ENCODE results near the gene FLT1. TPM values are rescaled to one million over a fixed set of nuclear protein-coding genes. Genes with fewer than 3 reads are reported as not detected.

Gene FLT1
- total and polyA plus RNA-seq, 2 donors, result 4.3 to 5.5 TPM

- no peak for DNase-seq (ENCODE audit: low read depth in 6 of 9, low spot score in 9 of 9)
- Histone ChIP-seq H3K27me3 (ENCODE audit: control insufficient read depth in 2 of 2, insufficient read depth in 1 of 2, low read length in 1 of 2) (no peaks in the 10 kb centered on the region), H3K27ac (ENCODE audit: low read depth in 1 of 2, low read length in 1 of 2) (no peak overlapping the region), H3K4me3 (ENCODE audit: low read length in 2 of 2) (no peak overlapping the region), H3K9me3 (ENCODE audit: control insufficient read depth in 2 of 2, insufficient read depth in 1 of 2, low read length in 1 of 2) (no peaks in the 10 kb centered on the region), H3K4me1 (ENCODE audit: control insufficient read depth in 2 of 2, insufficient read depth in 2 of 2, low read length in 2 of 2) (no peaks in the 10 kb centered on the region), H3K36me3 (ENCODE audit: control insufficient read depth in 2 of 2, insufficient read depth in 2 of 2, low read length in 1 of 2) (no peaks in the 10 kb centered on the region)
- WGBS, result 97% methylated on average over 2 of the region's 2 CpGs
Observed at GRCh38 chr13:28333204-28333881, 161.6 kb downstream of the FLT1 start.

GRCh38 chr13:28329395-28330158, 165.4 kb downstream of the FLT1 start:
- Histone ChIP-seq H3K27me3 (ENCODE audit: control insufficient read depth in 2 of 2, insufficient read depth in 1 of 2, low read length in 1 of 2) (no peaks in the 10 kb centered on the region), H3K4me1 (ENCODE audit: control insufficient read depth in 2 of 2, insufficient read depth in 2 of 2, low read length in 2 of 2) (no peaks in the 10 kb centered on the region), H3K27ac (ENCODE audit: low read depth in 1 of 2, low read length in 1 of 2) (no peak overlapping the region), H3K4me3 (ENCODE audit: low read length in 2 of 2) (no peak overlapping the region), H3K9me3 (ENCODE audit: control insufficient read depth in 2 of 2, insufficient read depth in 1 of 2, low read length in 1 of 2) (no peaks in the 10 kb centered on the region), H3K36me3 (ENCODE audit: control insufficient read depth in 2 of 2, insufficient read depth in 2 of 2, low read length in 1 of 2) (no peaks in the 10 kb centered on the region)
- no peak for DNase-seq (ENCODE audit: low read depth in 6 of 9, low spot score in 9 of 9)
- 91% methylated on average over 17 of the region's 17 CpGs for WGBS

- Histone ChIP-seq H3K4me1 (ENCODE audit: control insufficient read depth in 2 of 2, insufficient read depth in 2 of 2, low read length in 2 of 2) (no peaks in the 10 kb centered on the region), H3K9me3 (ENCODE audit: control insufficient read depth in 2 of 2, insufficient read depth in 1 of 2, low read length in 1 of 2) (no peaks in the 10 kb centered on the region), H3K4me3 (ENCODE audit: low read length in 2 of 2) (no peak overlapping the region), H3K36me3 (ENCODE audit: control insufficient read depth in 2 of 2, insufficient read depth in 2 of 2, low read length in 1 of 2) (no peaks in the 10 kb centered on the region), H3K27ac (ENCODE audit: low read depth in 1 of 2, low read length in 1 of 2) (no peak overlapping the region), H3K27me3 (ENCODE audit: control insufficient read depth in 2 of 2, insufficient read depth in 1 of 2, low read length in 1 of 2) (no peaks in the 10 kb centered on the region)
- WGBS, result 96% methylated on average over 8 of the region's 8 CpGs
- DNase-seq (ENCODE audit: low read depth in 6 of 9, low spot score in 9 of 9), result no peak
Observed at GRCh38 chr13:28328271-28328607, 166.7 kb downstream of the FLT1 start.

- Histone ChIP-seq H3K4me1 (ENCODE audit: control insufficient read depth in 2 of 2, insufficient read depth in 2 of 2, low read length in 2 of 2) (no peaks in the 10 kb centered on the region), H3K27ac (ENCODE audit: low read depth in 1 of 2, low read length in 1 of 2) (no peak overlapping the region), H3K36me3 (ENCODE audit: control insufficient read depth in 2 of 2, insufficient read depth in 2 of 2, low read length in 1 of 2) (no peaks in the 10 kb centered on the region), H3K4me3 (ENCODE audit: low read length in 2 of 2) (no peak overlapping the region), H3K27me3 (ENCODE audit: control insufficient read depth in 2 of 2, insufficient read depth in 1 of 2, low read length in 1 of 2) (no peaks in the 10 kb centered on the region), H3K9me3 (ENCODE audit: control insufficient read depth in 2 of 2, insufficient read depth in 1 of 2, low read length in 1 of 2) (no peaks in the 10 kb centered on the region)
- 98% methylated on average over 14 of the region's 14 CpGs for WGBS
- DNase-seq (ENCODE audit: low read depth in 6 of 9, low spot score in 9 of 9), result no peak
Observed at GRCh38 chr13:28327373-28328270, 167.3 kb downstream of the FLT1 start.

GRCh38 chr13:28326056-28326455, 168.9 kb downstream of the FLT1 start:
- Histone ChIP-seq H3K4me1 (ENCODE audit: control insufficient read depth in 2 of 2, insufficient read depth in 2 of 2, low read length in 2 of 2) (no peaks in the 10 kb centered on the region), H3K4me3 (ENCODE audit: low read length in 2 of 2) (no peak overlapping the region), H3K9me3 (ENCODE audit: control insufficient read depth in 2 of 2, insufficient read depth in 1 of 2, low read length in 1 of 2) (no peaks in the 10 kb centered on the region), H3K36me3 (ENCODE audit: control insufficient read depth in 2 of 2, insufficient read depth in 2 of 2, low read length in 1 of 2) (no peaks in the 10 kb centered on the region), H3K27me3 (ENCODE audit: control insufficient read depth in 2 of 2, insufficient read depth in 1 of 2, low read length in 1 of 2) (no peaks in the 10 kb centered on the region), H3K27ac (ENCODE audit: low read depth in 1 of 2, low read length in 1 of 2) (no peak overlapping the region)
- DNase-seq (ENCODE audit: low read depth in 6 of 9, low spot score in 9 of 9), result no peak
- 89% methylated on average over 2 of the region's 2 CpGs for WGBS

GRCh38 chr13:28325022-28325421, 169.9 kb downstream of the FLT1 start:
- Histone ChIP-seq H3K36me3 (ENCODE audit: control insufficient read depth in 2 of 2, insufficient read depth in 2 of 2, low read length in 1 of 2) (no peaks in the 10 kb centered on the region), H3K27me3 (ENCODE audit: control insufficient read depth in 2 of 2, insufficient read depth in 1 of 2, low read length in 1 of 2) (no peaks in the 10 kb centered on the region), H3K9me3 (ENCODE audit: control insufficient read depth in 2 of 2, insufficient read depth in 1 of 2, low read length in 1 of 2) (no peaks in the 10 kb centered on the region), H3K4me1 (ENCODE audit: control insufficient read depth in 2 of 2, insufficient read depth in 2 of 2, low read length in 2 of 2) (no peaks in the 10 kb centered on the region), H3K27ac (ENCODE audit: low read depth in 1 of 2, low read length in 1 of 2) (no peak overlapping the region), H3K4me3 (ENCODE audit: low read length in 2 of 2) (no peak overlapping the region)
- 87% methylated on average over 2 of the region's 2 CpGs for WGBS
- no peak for DNase-seq (ENCODE audit: low read depth in 6 of 9, low spot score in 9 of 9)

- H3K9me3 ChIP-seq (ENCODE audit: control insufficient read depth in 2 of 2, insufficient read depth in 1 of 2, low read length in 1 of 2), result no peaks in the 10 kb centered on the region
- 31% methylated on average over 4 of the region's 4 CpGs for WGBS
- DNase-seq (ENCODE audit: low read depth in 6 of 9, low spot score in 9 of 9), result peak; percentile 26 to 82 (median 57)
- H3K27ac ChIP-seq (ENCODE audit: low read depth in 1 of 2, low read length in 1 of 2), result no peak overlapping the region
- H3K36me3 ChIP-seq (ENCODE audit: control insufficient read depth in 2 of 2, insufficient read depth in 2 of 2, low read length in 1 of 2), result no peaks in the 10 kb centered on the region
- H3K4me3 ChIP-seq (ENCODE audit: low read length in 2 of 2), result no peak overlapping the region
- H3K4me1 ChIP-seq (ENCODE audit: control insufficient read depth in 2 of 2, insufficient read depth in 2 of 2, low read length in 2 of 2), result no peaks in the 10 kb centered on the region
- H3K27me3 ChIP-seq (ENCODE audit: control insufficient read depth in 2 of 2, insufficient read depth in 1 of 2, low read length in 1 of 2), result no peaks in the 10 kb centered on the region
Observed at GRCh38 chr13:28324181-28324789, 170.6 kb downstream of the FLT1 start.

GRCh38 chr13:28322256-28322905, 172.5 kb downstream of the FLT1 start:
- Histone ChIP-seq H3K27me3 (ENCODE audit: control insufficient read depth in 2 of 2, insufficient read depth in 1 of 2, low read length in 1 of 2) (no peaks in the 10 kb centered on the region), H3K9me3 (ENCODE audit: control insufficient read depth in 2 of 2, insufficient read depth in 1 of 2, low read length in 1 of 2) (no peaks in the 10 kb centered on the region), H3K27ac (ENCODE audit: low read depth in 1 of 2, low read length in 1 of 2) (no peak overlapping the region), H3K4me1 (ENCODE audit: control insufficient read depth in 2 of 2, insufficient read depth in 2 of 2, low read length in 2 of 2) (no peaks in the 10 kb centered on the region), H3K36me3 (ENCODE audit: control insufficient read depth in 2 of 2, insufficient read depth in 2 of 2, low read length in 1 of 2) (no peaks in the 10 kb centered on the region), H3K4me3 (ENCODE audit: low read length in 2 of 2) (no peak overlapping the region)
- WGBS, result 93% methylated on average over 11 of the region's 11 CpGs
- DNase-seq (ENCODE audit: low read depth in 6 of 9, low spot score in 9 of 9), result no peak
